Measurements from ENCODE around the gene LARGE1. TPM values are rescaled to one million over a fixed set of nuclear protein-coding genes. Genes with fewer than 3 reads are reported as not detected.

The LARGE1 gene
- total RNA-seq, 1 donor from 2014 or later = 195 TPM

- H3K36me3 Mint-ChIP-seq (ENCODE audit: insufficient read depth) = peaks cover 30% of the 10 kb centered on the region
- no peaks in the 10 kb centered on the region for H3K27me3 Mint-ChIP-seq
- no peak for TF ChIP-seq CTCF (IDR thresholded peaks at IDR 0.05; ENCODE audit: unreplicated experiment)
- DNase-seq (ENCODE audit: low spot score, unreplicated experiment) = no peak
- H3K27ac Mint-ChIP-seq = no peak overlapping the region
- no peak overlapping the region for H3K4me3 Mint-ChIP-seq (ENCODE audit: low read depth)
- peaks cover 25% of the 10 kb centered on the region for H3K4me1 Mint-ChIP-seq (ENCODE audit: low read depth)
- peaks cover 11% of the 10 kb centered on the region for H3K9me3 Mint-ChIP-seq (ENCODE audit: low read depth)
These were observed 179.3 kb downstream of the LARGE1 start for GRCh38 chr22:33741025-33741424.

- no peak for DNase-seq (ENCODE audit: low spot score, unreplicated experiment)
- H3K9me3 Mint-ChIP-seq (ENCODE audit: low read depth) = peaks cover 11% of the 10 kb centered on the region
- peaks cover 29% of the 10 kb centered on the region for H3K4me1 Mint-ChIP-seq (ENCODE audit: low read depth)
- no peaks in the 10 kb centered on the region for H3K27me3 Mint-ChIP-seq
- peaks cover 32% of the 10 kb centered on the region for H3K36me3 Mint-ChIP-seq (ENCODE audit: insufficient read depth)
- H3K27ac Mint-ChIP-seq = no peak overlapping the region
- no peak overlapping the region for H3K4me3 Mint-ChIP-seq (ENCODE audit: low read depth)
- TF ChIP-seq CTCF (IDR thresholded peaks at IDR 0.05; ENCODE audit: unreplicated experiment) = no peak
These were observed 180.8 kb downstream of the LARGE1 start for GRCh38 chr22:33739516-33739915.

- no peak for DNase-seq (ENCODE audit: low spot score, unreplicated experiment)
- Mint-ChIP-seq H3K4me3 (ENCODE audit: low read depth) (no peak overlapping the region), H3K27me3 (no peaks in the 10 kb centered on the region), H3K36me3 (ENCODE audit: insufficient read depth) (peaks cover 25% of the 10 kb centered on the region), H3K27ac (peak overlapping the region; percentile 5), H3K4me1 (ENCODE audit: low read depth) (peaks cover 45% of the 10 kb centered on the region), H3K9me3 (ENCODE audit: low read depth) (peaks cover 3% of the 10 kb centered on the region)
- no peak for TF ChIP-seq CTCF (IDR thresholded peaks at IDR 0.05; ENCODE audit: unreplicated experiment)
These were observed 182.6 kb downstream of the LARGE1 start for GRCh38 chr22:33737662-33738061.

- Mint-ChIP-seq H3K9me3 (ENCODE audit: low read depth) (peaks cover 3% of the 10 kb centered on the region), H3K27ac (peak overlapping the region; percentile 76), H3K27me3 (no peaks in the 10 kb centered on the region), H3K4me1 (ENCODE audit: low read depth) (peaks cover 49% of the 10 kb centered on the region), H3K36me3 (ENCODE audit: insufficient read depth) (peaks cover 25% of the 10 kb centered on the region), H3K4me3 (ENCODE audit: low read depth) (no peak overlapping the region)
- no peak for TF ChIP-seq CTCF (IDR thresholded peaks at IDR 0.05; ENCODE audit: unreplicated experiment)
- no peak for DNase-seq (ENCODE audit: low spot score, unreplicated experiment)
These were observed 184.3 kb downstream of the LARGE1 start for GRCh38 chr22:33735978-33736377.

GRCh38 chr22:33728847-33729246, 191.4 kb downstream of the LARGE1 start:
- H3K36me3 Mint-ChIP-seq (ENCODE audit: insufficient read depth) = peaks cover 8% of the 10 kb centered on the region
- H3K9me3 Mint-ChIP-seq (ENCODE audit: low read depth) = peaks cover 3% of the 10 kb centered on the region
- TF ChIP-seq CTCF (IDR thresholded peaks at IDR 0.05; ENCODE audit: unreplicated experiment) = no peak
- H3K27me3 Mint-ChIP-seq = no peaks in the 10 kb centered on the region
- H3K4me1 Mint-ChIP-seq (ENCODE audit: low read depth) = peaks cover 35% of the 10 kb centered on the region
- no peak overlapping the region for H3K27ac Mint-ChIP-seq
- DNase-seq (ENCODE audit: low spot score, unreplicated experiment) = no peak
- H3K4me3 Mint-ChIP-seq (ENCODE audit: low read depth) = no peak overlapping the region
